Measurements from ENCODE around the gene CARF. TPM values are rescaled to one million over a fixed set of nuclear protein-coding genes. Genes with fewer than 3 reads are reported as not detected.

CARF gene
- total and polyA plus RNA-seq, 2 donors (not counting 1 experiment from before 2014, with no cell fraction given) = 7.2 to 8.6 TPM

DNA sequence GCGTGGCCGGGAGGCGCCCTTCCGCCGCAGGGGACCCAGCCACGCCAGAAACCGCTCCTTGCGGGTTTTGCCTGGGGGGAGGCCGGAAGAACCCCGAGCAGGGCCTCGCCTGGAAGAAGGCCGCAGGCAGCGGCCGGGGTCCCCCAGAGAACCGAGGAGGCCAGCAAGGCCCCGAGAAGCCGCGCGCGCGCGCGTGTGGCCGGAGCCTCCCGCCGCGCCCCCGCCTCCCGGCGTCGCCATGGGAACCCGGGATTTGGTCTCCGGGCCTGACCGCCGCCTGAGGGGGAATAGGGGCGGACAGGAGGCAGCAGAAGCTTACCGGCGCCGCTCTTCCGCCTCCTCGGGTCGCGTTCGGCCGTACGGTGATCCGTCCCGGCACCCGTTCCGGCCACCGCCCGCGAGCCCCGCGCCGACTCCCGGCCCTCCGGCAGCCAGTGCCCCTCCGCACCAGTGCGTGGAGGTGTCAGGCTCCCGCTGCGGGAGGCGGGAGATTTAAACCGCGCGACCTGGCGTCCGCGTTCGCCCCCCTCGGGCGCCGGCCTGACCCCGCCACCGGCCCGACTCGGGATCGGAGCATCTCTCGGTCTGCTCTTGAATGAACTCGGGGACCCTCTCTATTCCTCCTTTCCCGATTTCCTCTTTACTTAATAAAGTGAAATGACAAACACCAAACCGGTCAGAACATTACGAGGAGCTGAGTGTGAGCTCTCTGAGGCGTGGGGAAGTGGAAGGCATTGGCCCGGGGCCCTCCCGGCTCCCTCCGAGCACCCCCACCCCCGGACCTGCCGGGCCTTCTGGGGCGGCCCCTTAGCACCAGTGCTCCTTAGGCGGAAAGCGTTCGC is 40.6 kb upstream of the CARF start, which contains the start of gene ICA1L:
Gene ICA1L (minus strand): TSS at position 467 of the 842 bp plus-strand sequence. CDS start 42,757 bp downstream, outside the sequence.
- H3K4me3 ChIP-seq (replicated peaks in 1 of 4; ENCODE audit: control extremely low read depth in 1 of 4, insufficient read depth in 1 of 4, low read depth in 3 of 4, low read length in 4 of 4) = peak within 1 kb of the TSS; percentile 75 to 90 (median 88)
- H3K27me3 ChIP-seq (ENCODE audit: control insufficient read depth, insufficient read depth, low read length) = no peaks in the 10 kb centered on the region
- H3K9me3 ChIP-seq (ENCODE audit: control insufficient read depth, insufficient read depth, low read depth, low read length) = no peaks in the 10 kb centered on the region
- peak within 1 kb of the TSS; percentile 94 for H2AFZ ChIP-seq (ENCODE audit: low read length)
- peaks cover 2% of the 10 kb centered on the region for H3K4me1 ChIP-seq (ENCODE audit: control insufficient read depth, extremely low read depth, insufficient read depth, low read length)
- H3K36me3 ChIP-seq (ENCODE audit: control insufficient read depth, insufficient read depth, low read length) = no peaks in the 10 kb centered on the region
- TF ChIP-seq CTCF (conservative IDR thresholded peaks at IDR 0.05 in 1 of 2, IDR thresholded peaks at IDR 0.05 in 1 of 2; ENCODE audit: low read depth in 1 of 2, low read length in 2 of 2) (no peak), EZH2 (IDR thresholded peaks at IDR 0.05; ENCODE audit: low read length, missing control alignments) (no peak)
- H3K4me2 ChIP-seq (ENCODE audit: extremely low read depth, insufficient read depth, low read length) = peak within 1 kb of the TSS; percentile 88
- peak within 1 kb of the TSS; percentile 74 for H3K27ac ChIP-seq (ENCODE audit: insufficient read depth, low read length)
- H4K20me1 ChIP-seq (ENCODE audit: control insufficient read depth, extremely low read depth, insufficient read depth, low read length) = no peaks in the 10 kb centered on the region
- peak within 1 kb of the TSS; percentile 76 for H3K9ac ChIP-seq (ENCODE audit: insufficient read depth, low read length)
- no peaks in the 10 kb centered on the region for H3K79me2 ChIP-seq (ENCODE audit: control insufficient read depth, insufficient read depth, low read length)
- peak; percentile 54 to 62 for DNase-seq (ENCODE audit: low read depth in 2 of 2)

GRCh38 chr2:202877699-202878098 is 34.4 kb upstream of the CARF start:
- Histone ChIP-seq H3K27ac (ENCODE audit: insufficient read depth, low read length) (no peak overlapping the region), H2AFZ (ENCODE audit: low read length) (no peak overlapping the region), H3K79me2 (ENCODE audit: control insufficient read depth, insufficient read depth, low read length) (no peaks in the 10 kb centered on the region), H3K4me1 (ENCODE audit: control insufficient read depth, extremely low read depth, insufficient read depth, low read length) (no peaks in the 10 kb centered on the region), H3K9ac (ENCODE audit: insufficient read depth, low read length) (no peak overlapping the region), H4K20me1 (ENCODE audit: control insufficient read depth, extremely low read depth, insufficient read depth, low read length) (no peaks in the 10 kb centered on the region), H3K4me3 (replicated peaks in 1 of 4; ENCODE audit: control extremely low read depth in 1 of 4, insufficient read depth in 1 of 4, low read depth in 3 of 4, low read length in 4 of 4) (no peak overlapping the region), H3K27me3 (ENCODE audit: control insufficient read depth, insufficient read depth, low read length) (no peaks in the 10 kb centered on the region), H3K9me3 (ENCODE audit: control insufficient read depth, insufficient read depth, low read depth, low read length) (no peaks in the 10 kb centered on the region), H3K4me2 (ENCODE audit: extremely low read depth, insufficient read depth, low read length) (no peak overlapping the region), H3K36me3 (ENCODE audit: control insufficient read depth, insufficient read depth, low read length) (no peaks in the 10 kb centered on the region)
- no peak for DNase-seq (ENCODE audit: low read depth in 2 of 2)
- TF ChIP-seq CTCF (conservative IDR thresholded peaks at IDR 0.05 in 1 of 2, IDR thresholded peaks at IDR 0.05 in 1 of 2; ENCODE audit: low read depth in 1 of 2, low read length in 2 of 2) (no peak), EZH2 (IDR thresholded peaks at IDR 0.05; ENCODE audit: low read length, missing control alignments) (no peak)

- Histone ChIP-seq H3K27ac (ENCODE audit: insufficient read depth, low read length) (no peak overlapping the region), H2AFZ (ENCODE audit: low read length) (no peak overlapping the region), H3K4me1 (ENCODE audit: control insufficient read depth, extremely low read depth, insufficient read depth, low read length) (no peaks in the 10 kb centered on the region), H4K20me1 (ENCODE audit: control insufficient read depth, extremely low read depth, insufficient read depth, low read length) (no peaks in the 10 kb centered on the region), H3K27me3 (ENCODE audit: control insufficient read depth, insufficient read depth, low read length) (no peaks in the 10 kb centered on the region), H3K4me2 (ENCODE audit: extremely low read depth, insufficient read depth, low read length) (no peak overlapping the region), H3K36me3 (ENCODE audit: control insufficient read depth, insufficient read depth, low read length) (peaks cover 2% of the 10 kb centered on the region), H3K9ac (ENCODE audit: insufficient read depth, low read length) (no peak overlapping the region), H3K4me3 (replicated peaks in 1 of 4; ENCODE audit: control extremely low read depth in 1 of 4, insufficient read depth in 1 of 4, low read depth in 3 of 4, low read length in 4 of 4) (no peak overlapping the region), H3K9me3 (ENCODE audit: control insufficient read depth, insufficient read depth, low read depth, low read length) (no peaks in the 10 kb centered on the region), H3K79me2 (ENCODE audit: control insufficient read depth, insufficient read depth, low read length) (no peaks in the 10 kb centered on the region)
- TF ChIP-seq EZH2 (IDR thresholded peaks at IDR 0.05; ENCODE audit: low read length, missing control alignments) = no peak
- DNase-seq (ENCODE audit: low read depth in 2 of 2) = no peak
Observed at GRCh38 chr2:202881570-202881969, 30.5 kb upstream of the CARF start.

Measured in fibroblast of lung (primary cell).